GM21576 (cell line): ENCODE data around the gene OR6C76.

Source experiments
- ATAC-seq: cut with Tn5 transposase; IDR thresholded peaks from one replicate; pipeline ENCODE4 v1.9.1; 2021; ENCODE audit warnings: mild to moderate bottlenecking, moderate library complexity; ENCODE audit not compliant: unreplicated experiment

Gene OR6C76

DNA sequence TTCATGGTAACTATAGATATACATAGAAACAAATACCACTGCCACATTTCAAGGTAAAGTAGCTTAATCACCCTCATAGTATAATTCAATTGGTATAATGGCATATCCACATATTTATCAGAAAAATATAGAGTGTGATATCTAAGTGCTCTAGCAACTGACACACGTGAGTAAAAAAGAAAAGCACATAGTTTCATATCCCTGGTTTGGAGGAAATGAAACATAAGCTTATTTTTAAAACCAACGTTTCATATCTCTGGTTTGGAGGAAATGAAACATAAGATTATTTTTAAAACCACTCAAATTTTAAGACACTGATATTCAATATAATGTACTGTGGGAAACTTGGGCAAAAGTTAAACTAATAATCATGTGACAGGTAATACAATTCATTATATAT is 41.8 kb downstream of the OR6C76 start:
- peak; percentile 96 for ATAC-seq

DNA sequence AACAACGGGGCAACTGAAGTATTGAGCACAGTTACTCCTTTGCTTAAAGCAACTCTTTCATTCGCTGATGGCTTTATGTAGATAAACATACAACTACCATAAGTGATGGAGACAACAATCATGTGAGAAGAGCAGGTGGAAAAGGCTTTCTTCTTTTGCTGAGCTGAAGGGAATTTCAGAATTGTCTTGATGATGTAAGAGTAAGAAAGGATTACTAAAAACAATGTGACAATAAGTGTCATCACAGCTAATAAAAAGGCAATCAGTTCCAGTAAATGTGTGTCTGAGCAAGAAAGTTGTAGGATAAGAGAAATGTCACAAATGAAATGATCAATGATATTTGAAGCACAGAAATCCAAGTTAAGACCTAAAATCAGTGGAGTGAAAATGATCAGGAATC is 43.2 kb downstream of the OR6C76 start:
- ATAC-seq: no peak

DNA sequence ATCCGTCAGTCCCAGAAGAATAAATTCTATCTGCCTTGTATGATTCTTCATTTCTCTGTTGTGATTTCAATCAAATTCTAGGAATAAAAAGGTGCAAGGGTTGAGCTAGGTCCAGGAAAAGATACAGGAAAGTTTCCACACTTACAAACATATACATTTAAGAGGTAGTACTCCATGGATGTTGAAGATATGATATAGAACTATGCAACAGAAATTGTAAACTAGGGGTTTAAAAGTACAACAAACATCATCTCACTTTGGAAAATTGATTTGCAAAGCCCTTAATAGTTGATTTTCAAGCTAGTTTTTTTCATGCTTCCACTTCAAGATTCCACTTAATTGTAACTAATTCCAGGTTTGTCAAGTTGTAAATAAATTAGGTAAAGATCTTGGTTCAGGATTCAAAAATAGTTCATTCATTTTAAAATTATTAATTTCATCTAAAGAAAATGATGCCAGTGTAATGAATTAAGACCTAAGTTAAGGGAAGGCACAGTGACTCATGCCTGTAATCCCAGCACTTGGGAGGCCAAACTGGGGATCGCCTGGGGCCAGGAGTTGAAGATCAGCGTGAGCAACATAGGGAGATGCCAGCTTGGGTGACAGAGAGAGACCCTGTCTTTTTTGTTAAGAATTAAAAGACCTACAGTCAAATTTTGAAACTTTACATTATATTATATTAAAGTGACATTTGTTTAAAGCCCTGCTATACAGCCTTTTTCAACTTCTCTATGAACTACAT is 44.2 kb downstream of the OR6C76 start, which contains the start of gene OR6C70:
Gene OR6C70 (minus strand): TSS at position 51 of the 742 bp plus-strand sequence. CDS start 0 bp downstream, at position 51.
- no peak for ATAC-seq

DNA sequence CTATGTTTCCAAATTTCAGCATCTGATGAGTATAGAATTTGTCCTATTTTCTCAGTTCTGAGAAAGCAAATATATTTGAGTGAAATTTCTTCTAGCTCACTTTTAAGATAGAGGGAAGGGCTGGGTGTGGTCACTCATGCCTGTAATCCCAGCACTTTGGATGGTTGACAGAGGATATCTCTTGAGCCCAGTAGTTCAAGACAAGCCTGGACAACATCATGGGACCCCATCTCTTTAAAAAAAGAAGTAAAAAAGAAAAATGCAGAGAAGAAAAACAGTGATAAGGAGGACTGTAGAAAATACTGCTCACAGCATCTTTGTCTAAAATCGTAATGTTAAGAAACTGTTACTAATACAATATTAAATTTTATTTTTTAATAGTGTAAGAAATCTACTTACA is 46.2 kb downstream of the OR6C76 start:
- ATAC-seq: no peak
